Fibroblast of lung (primary cell): ENCODE measurements around the gene CAMTA1.

Experiments used
- EZH2 ChIP-seq: IDR thresholded peaks from 2 replicates; pipeline ENCODE4 v1.5.1; 2012; ENCODE audit warnings: low read length, control low read depth, mild to moderate bottlenecking; ENCODE audit errors: missing control alignments
- TF ChIP-seq, protein P1 (sequence below), 2 donors: IDR thresholded peaks in 1 of 2; conservative IDR thresholded peaks in 1 of 2; 1 replicate in 1 of 2; 2 replicates in 1 of 2; pipeline ENCODE4 v1.5.1; 2011 to 2012; ENCODE audit warnings: low read length in 2 of 2, control low read depth in 1 of 2, inconsistent platforms in 1 of 2, low read depth in 1 of 2, mild to moderate bottlenecking in 1 of 2

DNA sequence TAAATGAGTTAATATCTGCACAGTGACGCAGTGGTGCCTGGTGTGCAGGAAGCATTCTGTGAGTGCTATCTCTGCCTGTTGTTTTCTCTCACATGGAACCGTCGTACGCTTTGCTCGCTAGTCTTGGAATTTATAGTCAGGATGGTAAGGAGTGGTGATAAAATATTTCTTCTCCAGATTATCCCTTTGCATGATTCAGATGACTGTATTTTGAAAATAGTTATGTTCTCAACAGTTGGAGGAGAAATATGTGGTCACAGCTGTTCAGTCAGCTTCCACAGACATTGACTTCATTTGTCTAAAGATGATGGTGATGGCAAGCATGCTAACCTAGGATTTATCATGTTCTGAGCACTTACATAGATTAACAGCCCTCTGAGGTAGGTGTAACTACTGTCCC lies 944.5 kb downstream of the CAMTA1 start:
- TF ChIP-seq, protein P1, sequence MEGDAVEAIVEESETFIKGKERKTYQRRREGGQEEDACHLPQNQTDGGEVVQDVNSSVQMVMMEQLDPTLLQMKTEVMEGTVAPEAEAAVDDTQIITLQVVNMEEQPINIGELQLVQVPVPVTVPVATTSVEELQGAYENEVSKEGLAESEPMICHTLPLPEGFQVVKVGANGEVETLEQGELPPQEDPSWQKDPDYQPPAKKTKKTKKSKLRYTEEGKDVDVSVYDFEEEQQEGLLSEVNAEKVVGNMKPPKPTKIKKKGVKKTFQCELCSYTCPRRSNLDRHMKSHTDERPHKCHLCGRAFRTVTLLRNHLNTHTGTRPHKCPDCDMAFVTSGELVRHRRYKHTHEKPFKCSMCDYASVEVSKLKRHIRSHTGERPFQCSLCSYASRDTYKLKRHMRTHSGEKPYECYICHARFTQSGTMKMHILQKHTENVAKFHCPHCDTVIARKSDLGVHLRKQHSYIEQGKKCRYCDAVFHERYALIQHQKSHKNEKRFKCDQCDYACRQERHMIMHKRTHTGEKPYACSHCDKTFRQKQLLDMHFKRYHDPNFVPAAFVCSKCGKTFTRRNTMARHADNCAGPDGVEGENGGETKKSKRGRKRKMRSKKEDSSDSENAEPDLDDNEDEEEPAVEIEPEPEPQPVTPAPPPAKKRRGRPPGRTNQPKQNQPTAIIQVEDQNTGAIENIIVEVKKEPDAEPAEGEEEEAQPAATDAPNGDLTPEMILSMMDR (conservative IDR thresholded peaks at IDR 0.05 in 1 of 2, IDR thresholded peaks at IDR 0.05 in 1 of 2; ENCODE audit: low read depth in 1 of 2, low read length in 2 of 2) = no peak
- no peak for TF ChIP-seq EZH2
